WTC11 (cell line): ENCODE results near the gene EPB41L4B.

Experiments used
- AR ChIP-seq: fragments of 250-450 bp; sonication (Bioruptor Pico); IDR thresholded peaks from 2 replicates; pipeline ENCODE4 v1.9.0; 2021; ENCODE audit warnings: mild to moderate bottlenecking
- ATF2 ChIP-seq: sonication (generic); formaldehyde crosslinking; IDR thresholded peaks from 2 replicates; pipeline ENCODE4 v1.8.1; 2022; ENCODE audit warnings: low read depth, missing genetic modification reagents, borderline replicate concordance
- CREB1 ChIP-seq: sonication (generic); formaldehyde crosslinking; IDR thresholded peaks from 2 replicates; pipeline ENCODE4 v1.8.0; 2023; ENCODE audit warnings: mild to moderate bottlenecking, missing genetic modification reagents
- CREM ChIP-seq: sonication (generic); formaldehyde crosslinking; IDR thresholded peaks from 2 replicates; pipeline ENCODE4 v1.8.1; 2022; ENCODE audit warnings: mild to moderate bottlenecking, missing genetic modification reagents, moderate library complexity
- ESRRA ChIP-seq: sonication (generic); formaldehyde crosslinking; IDR thresholded peaks from 2 replicates; pipeline ENCODE4 v1.8.1; 2022; ENCODE audit warnings: mild to moderate bottlenecking, missing genetic modification reagents, borderline replicate concordance
- GABPB1 ChIP-seq: sonication (generic); formaldehyde crosslinking; IDR thresholded peaks from 2 replicates; pipeline ENCODE4 v1.8.1; 2023; ENCODE audit warnings: mild to moderate bottlenecking, missing genetic modification reagents
- TEAD4 ChIP-seq: sonication (generic); formaldehyde crosslinking; IDR thresholded peaks from 2 replicates; pipeline ENCODE4 v1.8.0; 2022; ENCODE audit warnings: mild to moderate bottlenecking, missing genetic modification reagents
- ZBTB21 ChIP-seq: sonication (generic); formaldehyde crosslinking; IDR thresholded peaks from 2 replicates; pipeline ENCODE4 v1.8.1; 2023; ENCODE audit warnings: mild to moderate bottlenecking, missing genetic modification reagents, borderline replicate concordance
- ZBTB43 ChIP-seq: sonication (generic); formaldehyde crosslinking; IDR thresholded peaks from 2 replicates; pipeline ENCODE4 v1.8.1; 2023; ENCODE audit warnings: mild to moderate bottlenecking, missing genetic modification reagents
- ZNF138 ChIP-seq: sonication (generic); formaldehyde crosslinking; conservative IDR thresholded peaks from 2 replicates; pipeline ENCODE4 v1.8.1; 2022; ENCODE audit warnings: mild to moderate bottlenecking, moderate library complexity, missing genetic modification reagents
- ZNF512 ChIP-seq: sonication (generic); formaldehyde crosslinking; IDR thresholded peaks from 2 replicates; pipeline ENCODE4 v1.8.1; 2022; ENCODE audit warnings: missing genetic modification reagents, borderline replicate concordance
- TF ChIP-seq, protein P1 (sequence below): fragments of 200-600 bp; IDR thresholded peaks from 2 replicates; pipeline ENCODE4 v1.8.0; 2022; ENCODE audit warnings: antibody characterized with exemption
- TF ChIP-seq, protein P2 (sequence below): sonication (generic); formaldehyde crosslinking; IDR thresholded peaks from 2 replicates; pipeline ENCODE4 v1.8.0; 2022; ENCODE audit warnings: mild to moderate bottlenecking, missing genetic modification reagents
- TF ChIP-seq, protein P3 (sequence below): sonication (generic); formaldehyde crosslinking; IDR thresholded peaks from 2 replicates; pipeline ENCODE4 v1.8.1; 2023; ENCODE audit warnings: mild to moderate bottlenecking, moderate library complexity, missing genetic modification reagents

DNA sequence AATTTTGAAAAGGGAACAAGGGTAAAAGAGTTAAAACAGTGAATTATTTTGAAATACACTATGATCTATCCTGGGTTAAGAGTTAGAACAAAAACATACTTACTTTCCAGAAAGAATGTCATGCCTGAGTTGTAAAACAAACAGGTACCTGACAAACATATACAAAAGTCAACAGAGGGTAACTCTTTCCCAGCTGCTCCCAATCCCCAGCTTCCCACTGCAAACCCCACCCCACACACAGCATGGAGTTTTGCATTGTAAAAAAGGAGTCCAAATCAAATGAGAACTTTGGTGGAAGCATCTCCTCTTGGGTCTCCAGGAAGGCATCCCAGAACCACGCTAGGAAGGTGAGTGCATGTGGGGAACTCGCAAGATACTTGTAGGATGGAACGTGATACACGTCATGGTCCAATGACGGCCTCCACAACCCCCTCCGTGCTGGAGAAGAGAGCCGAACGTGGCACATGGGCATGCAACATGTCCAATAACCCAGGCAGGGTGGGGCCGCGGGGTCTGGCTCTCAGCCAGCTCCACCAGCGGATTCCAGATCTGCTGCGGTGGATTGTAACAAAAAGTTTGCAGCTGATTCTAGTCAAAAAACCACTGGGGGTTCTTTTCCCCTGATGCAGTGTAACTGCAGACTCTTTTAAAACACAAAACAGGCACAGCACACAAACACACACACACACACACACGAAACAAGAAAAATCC is 55.8 kb downstream of the EPB41L4B start:
- TF ChIP-seq AR (CRISPR knock-in tag), result no peak
- TF ChIP-seq, protein P1, sequence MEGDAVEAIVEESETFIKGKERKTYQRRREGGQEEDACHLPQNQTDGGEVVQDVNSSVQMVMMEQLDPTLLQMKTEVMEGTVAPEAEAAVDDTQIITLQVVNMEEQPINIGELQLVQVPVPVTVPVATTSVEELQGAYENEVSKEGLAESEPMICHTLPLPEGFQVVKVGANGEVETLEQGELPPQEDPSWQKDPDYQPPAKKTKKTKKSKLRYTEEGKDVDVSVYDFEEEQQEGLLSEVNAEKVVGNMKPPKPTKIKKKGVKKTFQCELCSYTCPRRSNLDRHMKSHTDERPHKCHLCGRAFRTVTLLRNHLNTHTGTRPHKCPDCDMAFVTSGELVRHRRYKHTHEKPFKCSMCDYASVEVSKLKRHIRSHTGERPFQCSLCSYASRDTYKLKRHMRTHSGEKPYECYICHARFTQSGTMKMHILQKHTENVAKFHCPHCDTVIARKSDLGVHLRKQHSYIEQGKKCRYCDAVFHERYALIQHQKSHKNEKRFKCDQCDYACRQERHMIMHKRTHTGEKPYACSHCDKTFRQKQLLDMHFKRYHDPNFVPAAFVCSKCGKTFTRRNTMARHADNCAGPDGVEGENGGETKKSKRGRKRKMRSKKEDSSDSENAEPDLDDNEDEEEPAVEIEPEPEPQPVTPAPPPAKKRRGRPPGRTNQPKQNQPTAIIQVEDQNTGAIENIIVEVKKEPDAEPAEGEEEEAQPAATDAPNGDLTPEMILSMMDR, result no peak
- no peak for TF ChIP-seq ZBTB43 (CRISPR knock-in tag)
- TF ChIP-seq, protein P2, sequence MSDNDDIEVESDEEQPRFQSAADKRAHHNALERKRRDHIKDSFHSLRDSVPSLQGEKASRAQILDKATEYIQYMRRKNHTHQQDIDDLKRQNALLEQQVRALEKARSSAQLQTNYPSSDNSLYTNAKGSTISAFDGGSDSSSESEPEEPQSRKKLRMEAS, result no peak
- no peak for TF ChIP-seq CREM (CRISPR knock-in tag)
- TF ChIP-seq GABPB1, result no peak
- TF ChIP-seq, protein P3, sequence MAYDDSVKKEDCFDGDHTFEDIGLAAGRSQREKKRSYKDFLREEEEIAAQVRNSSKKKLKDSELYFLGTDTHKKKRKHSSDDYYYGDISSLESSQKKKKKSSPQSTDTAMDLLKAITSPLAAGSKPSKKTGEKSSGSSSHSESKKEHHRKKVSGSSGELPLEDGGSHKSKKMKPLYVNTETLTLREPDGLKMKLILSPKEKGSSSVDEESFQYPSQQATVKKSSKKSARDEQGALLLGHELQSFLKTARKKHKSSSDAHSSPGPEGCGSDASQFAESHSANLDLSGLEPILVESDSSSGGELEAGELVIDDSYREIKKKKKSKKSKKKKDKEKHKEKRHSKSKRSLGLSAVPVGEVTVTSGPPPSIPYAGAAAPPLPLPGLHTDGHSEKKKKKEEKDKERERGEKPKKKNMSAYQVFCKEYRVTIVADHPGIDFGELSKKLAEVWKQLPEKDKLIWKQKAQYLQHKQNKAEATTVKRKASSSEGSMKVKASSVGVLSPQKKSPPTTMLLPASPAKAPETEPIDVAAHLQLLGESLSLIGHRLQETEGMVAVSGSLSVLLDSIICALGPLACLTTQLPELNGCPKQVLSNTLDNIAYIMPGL, result no peak
- TF ChIP-seq ATF2, result no peak
- TF ChIP-seq ZNF512 (CRISPR knock-in tag), result no peak
- TF ChIP-seq ESRRA, result no peak
- TF ChIP-seq ZBTB21 (CRISPR knock-in tag), result no peak
- no peak for TF ChIP-seq CREB1
- no peak for TF ChIP-seq TEAD4 (CRISPR knock-in tag)
- TF ChIP-seq ZNF138, result no peak
